IPS-18a (cell line): ENCODE measurements around the gene OR5M8.

ENCODE experiments used
- H3K27ac ChIP-seq: one replicate; pipeline ENCODE4 v1.5.1; 2013; ENCODE audit warnings: low read length
- H3K27me3 ChIP-seq: one replicate; pipeline ENCODE4 v1.6.1; 2013; ENCODE audit warnings: mild to moderate bottlenecking, low read length; ENCODE audit not compliant: control insufficient read depth, insufficient read depth
- H3K36me3 ChIP-seq: one replicate; pipeline ENCODE4 v1.6.1; 2013; ENCODE audit warnings: low read depth, low read length; ENCODE audit not compliant: control insufficient read depth
- H3K4me1 ChIP-seq: one replicate; pipeline ENCODE4 v1.6.1; 2013; ENCODE audit warnings: low read depth, low read length; ENCODE audit not compliant: control insufficient read depth
- H3K4me3 ChIP-seq: one replicate; pipeline ENCODE4 v1.5.1; 2013; ENCODE audit warnings: low read length
- H3K9ac ChIP-seq: one replicate; pipeline ENCODE4 v1.6.1; 2013; ENCODE audit warnings: mild to moderate bottlenecking, low read length, moderate library complexity
- H3K9me3 ChIP-seq: one replicate; pipeline ENCODE4 v1.6.1; 2013; ENCODE audit warnings: low read depth, low read length; ENCODE audit not compliant: control insufficient read depth

Gene OR5M8

DNA sequence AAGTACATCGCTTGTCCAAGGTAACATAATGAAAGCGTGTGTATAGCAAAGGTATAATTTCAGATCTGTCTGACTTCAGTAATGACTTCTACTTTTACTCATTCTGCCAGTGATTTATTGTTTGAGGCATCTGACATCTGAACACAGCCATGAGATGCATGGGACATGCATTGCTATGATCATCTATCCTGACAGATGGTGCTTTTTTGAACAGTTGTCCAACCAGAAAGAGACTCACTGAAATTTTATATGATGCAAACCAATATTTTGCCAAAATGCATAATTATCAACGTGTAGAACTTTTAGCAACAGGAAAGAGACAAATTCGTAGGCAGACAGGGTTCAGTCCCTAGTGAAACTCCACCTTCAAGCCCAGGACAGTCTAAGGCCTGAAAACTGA is 37.6 kb downstream of the OR5M8 start:
- no peak overlapping the region for H3K27ac ChIP-seq
- H3K27me3 ChIP-seq = no peaks in the 10 kb centered on the region
- H3K9ac ChIP-seq = no peak overlapping the region
- H3K4me1 ChIP-seq = no peaks in the 10 kb centered on the region
- H3K4me3 ChIP-seq = no peak overlapping the region
- H3K36me3 ChIP-seq = no peaks in the 10 kb centered on the region
- no peaks in the 10 kb centered on the region for H3K9me3 ChIP-seq
